ENCODE measurements around the gene APOC1.
"Not testable (repeated sequence)": the region's sequence is repeated elsewhere in the genome, so short reads cannot be mapped to it uniquely, and the experiment has no call there.

The APOC1 gene

DNA sequence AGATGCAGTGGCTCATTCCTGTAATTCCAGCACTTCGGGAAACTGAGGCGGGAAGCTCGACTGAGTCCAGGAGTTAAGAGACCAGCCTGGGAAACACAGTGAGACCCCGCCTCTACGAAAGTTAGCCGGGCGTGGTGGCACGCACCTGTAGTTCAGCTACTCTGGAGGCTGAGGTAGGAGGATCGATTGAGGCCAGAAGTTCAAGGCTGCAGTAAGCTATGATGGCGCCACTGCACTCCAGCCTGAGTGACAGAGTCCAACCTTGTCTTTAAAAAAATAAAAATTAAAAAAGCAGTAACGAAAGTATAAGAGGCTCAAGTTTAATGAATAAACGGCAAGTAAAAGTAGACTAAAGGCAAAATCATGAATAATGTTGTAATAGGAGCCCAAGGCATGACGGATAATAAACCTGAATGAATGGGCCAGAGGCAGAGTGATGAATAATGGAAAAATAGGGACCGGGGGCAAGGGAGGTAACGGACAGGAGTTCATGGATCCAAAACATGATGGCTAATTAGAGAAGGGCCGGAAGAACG lies 24.5 kb upstream of the APOC1 start:
- no peak for DNase-seq (ENCODE audit: low read depth in 2 of 2)

DNA sequence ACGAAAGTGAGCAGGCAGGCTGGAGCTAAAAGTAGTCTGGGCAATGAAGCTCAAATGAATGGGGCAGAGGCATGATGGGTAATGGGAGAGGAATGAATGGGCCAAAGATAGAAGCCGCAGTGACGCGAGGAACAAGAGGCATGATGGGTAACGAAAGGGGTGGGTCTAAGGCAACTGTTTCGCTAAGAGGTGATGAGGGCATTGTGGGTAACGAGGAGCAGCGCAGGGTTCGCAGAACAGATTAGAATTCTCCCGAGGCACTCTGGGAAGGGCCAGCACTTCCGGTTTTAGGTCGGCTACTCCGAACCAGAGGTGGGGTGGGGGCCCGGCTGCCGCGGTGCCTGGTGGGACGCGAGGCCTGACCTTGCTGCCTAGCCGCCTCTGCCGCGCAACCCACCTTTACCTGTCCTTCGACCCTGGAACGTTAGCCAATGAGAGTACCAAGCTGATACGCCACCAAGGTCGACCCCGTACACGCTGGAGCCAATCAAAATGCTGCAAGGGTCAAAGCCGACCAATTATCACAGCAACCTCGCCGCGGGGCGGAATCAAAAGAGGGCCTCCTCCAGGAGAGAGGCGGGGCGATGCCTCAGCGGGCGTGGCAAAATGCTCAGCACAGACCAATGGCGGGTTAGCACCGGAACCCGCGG lies 23.9 kb upstream of the APOC1 start:
- DNase-seq (ENCODE audit: low read depth in 2 of 2): peak in 1 of 2 donors; percentile 100

DNA sequence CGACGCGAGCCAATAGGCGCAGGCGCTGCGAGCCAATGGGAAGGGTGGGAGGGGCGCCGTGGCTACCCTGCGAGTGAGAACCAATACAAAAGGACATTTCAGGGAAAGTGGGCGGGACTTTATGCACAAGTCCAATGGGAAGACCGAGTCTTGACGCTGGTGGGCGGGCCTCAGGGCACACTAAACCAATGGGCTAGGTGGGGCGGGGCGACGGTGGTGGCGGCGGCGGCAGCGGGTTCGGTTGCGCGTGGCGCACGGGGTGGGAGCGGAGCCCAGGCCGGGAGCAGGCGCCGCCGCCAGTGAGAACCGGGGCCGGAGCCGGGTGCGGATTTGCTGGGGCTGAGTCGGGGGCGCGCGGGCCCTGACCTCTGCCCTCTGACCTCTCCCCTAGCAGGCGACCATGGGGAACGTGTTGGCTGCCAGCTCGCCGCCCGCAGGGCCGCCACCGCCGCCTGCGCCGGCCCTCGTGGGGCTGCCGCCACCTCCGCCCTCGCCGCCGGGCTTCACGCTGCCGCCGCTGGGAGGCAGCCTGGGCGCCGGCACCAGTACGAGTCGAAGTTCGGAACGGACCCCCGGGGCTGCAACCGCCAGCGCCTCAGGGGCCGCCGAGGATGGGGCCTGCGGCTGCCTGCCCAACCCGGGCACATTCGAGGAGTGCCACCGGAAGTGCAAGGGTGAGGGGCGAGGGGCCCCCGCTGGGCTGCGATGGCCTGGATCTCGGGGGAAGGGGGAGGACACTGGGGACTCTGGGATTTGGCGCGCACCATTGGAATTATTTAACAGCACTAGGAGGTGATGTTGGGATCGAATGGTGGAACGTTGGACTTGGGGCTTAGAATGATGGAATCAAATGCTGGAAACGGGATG lies 23.2 kb upstream of the APOC1 start, which contains the start of gene TOMM40:
TOMM40 (plus strand) TSS at position 239 of the 867 bp plus-strand sequence; CDS start at position 401, 162 bp downstream.
- peak in 1 of 2 donors; percentile 100 for DNase-seq (ENCODE audit: low read depth in 2 of 2)

DNA sequence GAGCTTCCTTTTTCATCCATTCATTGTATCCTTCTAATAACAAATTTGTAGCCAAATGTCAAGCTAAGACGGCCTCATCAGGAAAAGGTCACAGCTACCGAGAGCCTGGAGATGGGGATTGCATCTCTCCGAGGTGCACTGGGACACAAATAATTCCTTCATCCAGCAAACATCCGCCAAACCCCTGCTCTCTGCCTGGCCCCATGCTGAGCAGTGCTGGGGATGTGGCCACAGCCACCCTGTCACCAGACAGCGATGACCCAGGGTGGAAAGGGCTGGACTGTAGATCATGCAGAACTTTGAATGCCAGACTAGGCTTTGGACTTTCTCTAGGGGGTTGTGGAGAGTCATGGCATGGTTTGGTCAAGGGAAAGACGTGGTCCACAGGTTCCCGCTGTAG lies 21.5 kb upstream of the APOC1 start:
- no peak for DNase-seq (ENCODE audit: low read depth in 2 of 2)

DNA sequence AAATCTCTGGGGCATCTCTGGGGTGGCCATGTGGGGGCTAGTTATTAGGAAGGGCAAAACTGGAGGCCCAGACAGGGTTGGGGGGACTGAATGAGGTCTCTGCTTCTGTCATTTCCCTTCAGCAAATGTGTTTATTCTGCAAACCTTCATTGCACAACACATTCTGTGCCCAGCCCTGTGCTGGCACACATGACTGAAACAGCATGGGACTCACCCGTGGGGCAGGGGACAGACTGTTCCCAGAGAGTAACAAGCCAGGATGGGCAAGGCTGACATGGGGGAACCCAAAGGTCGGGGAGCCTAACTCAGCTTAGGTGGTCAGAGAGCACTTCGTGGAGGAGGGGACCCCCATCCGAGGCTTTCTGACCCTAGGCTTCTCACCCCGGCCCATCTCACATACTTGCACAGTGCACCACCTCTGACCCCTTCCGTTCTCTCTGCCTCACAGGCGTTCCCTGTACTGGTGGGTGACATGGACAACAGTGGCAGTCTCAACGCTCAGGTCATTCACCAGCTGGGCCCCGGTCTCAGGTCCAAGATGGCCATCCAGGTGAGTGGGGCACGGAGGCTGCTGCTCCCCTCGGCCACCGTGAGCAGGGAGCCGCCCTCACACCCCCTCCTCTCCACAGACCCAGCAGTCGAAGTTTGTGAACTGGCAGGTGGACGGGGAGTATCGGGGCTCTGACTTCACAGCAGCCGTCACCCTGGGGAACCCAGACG lies 20.9 kb upstream of the APOC1 start:
- DNase-seq (ENCODE audit: low read depth in 2 of 2): no peak

DNA sequence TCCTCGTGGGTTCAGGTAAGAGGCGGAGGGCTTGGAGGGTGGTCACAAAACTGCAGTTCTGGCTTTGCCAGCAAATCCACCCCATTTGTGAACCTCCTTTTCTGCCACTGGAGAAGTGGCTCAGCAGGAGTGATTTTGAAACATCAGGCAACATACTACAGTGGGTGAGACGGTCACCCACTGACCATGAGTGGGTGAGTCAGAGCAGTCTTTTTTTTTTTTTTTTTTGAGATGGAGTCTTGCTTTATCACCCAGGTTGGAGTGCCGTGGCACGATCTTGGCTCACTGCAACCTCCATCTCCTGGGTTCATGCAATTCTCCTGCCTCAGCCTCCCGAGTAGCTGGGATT lies 20.4 kb upstream of the APOC1 start:
- DNase-seq (ENCODE audit: low read depth in 2 of 2): no peak

DNA sequence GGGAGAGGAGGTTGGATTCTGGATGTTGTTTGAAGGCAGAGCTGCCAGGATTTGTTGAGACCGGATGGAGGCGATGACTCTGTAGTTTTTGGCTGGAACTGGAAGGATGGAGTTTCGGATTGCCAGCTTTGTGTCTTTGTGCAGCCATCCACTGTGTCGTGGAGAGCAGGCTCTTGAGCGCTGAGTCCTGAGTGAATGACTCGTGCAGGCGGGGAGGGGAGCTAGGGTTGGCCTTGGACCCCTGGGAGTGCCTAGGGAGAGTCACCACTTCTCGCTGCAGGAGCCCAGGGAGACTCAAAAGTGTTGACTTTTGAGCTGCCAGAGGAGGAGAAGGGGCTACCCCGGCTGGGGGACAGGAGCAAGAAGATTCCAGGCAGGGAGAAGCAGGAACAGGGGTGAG lies 19.5 kb upstream of the APOC1 start:
- DNase-seq (ENCODE audit: low read depth in 2 of 2): no peak

DNA sequence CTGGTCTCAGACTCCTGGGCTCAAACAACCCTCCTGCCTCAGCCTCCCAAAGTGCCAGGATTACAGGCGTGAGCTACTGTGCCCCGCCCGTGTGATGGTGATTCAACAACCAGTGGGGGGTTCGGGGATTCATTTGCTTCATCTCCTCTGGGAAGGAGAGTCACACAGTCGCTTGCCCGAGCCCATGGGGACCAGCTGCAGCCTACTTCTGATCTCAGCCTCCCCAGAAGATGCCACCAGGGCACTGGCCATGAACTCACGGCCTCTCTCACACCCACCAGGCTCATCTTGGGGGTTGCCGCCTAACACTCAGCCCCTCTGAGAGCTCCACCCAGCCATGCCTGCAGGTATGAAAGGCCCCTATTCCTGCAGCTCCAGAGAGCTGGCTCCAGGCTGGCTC lies 16.6 kb upstream of the APOC1 start:
- DNase-seq (ENCODE audit: low read depth in 2 of 2): no peak

DNA sequence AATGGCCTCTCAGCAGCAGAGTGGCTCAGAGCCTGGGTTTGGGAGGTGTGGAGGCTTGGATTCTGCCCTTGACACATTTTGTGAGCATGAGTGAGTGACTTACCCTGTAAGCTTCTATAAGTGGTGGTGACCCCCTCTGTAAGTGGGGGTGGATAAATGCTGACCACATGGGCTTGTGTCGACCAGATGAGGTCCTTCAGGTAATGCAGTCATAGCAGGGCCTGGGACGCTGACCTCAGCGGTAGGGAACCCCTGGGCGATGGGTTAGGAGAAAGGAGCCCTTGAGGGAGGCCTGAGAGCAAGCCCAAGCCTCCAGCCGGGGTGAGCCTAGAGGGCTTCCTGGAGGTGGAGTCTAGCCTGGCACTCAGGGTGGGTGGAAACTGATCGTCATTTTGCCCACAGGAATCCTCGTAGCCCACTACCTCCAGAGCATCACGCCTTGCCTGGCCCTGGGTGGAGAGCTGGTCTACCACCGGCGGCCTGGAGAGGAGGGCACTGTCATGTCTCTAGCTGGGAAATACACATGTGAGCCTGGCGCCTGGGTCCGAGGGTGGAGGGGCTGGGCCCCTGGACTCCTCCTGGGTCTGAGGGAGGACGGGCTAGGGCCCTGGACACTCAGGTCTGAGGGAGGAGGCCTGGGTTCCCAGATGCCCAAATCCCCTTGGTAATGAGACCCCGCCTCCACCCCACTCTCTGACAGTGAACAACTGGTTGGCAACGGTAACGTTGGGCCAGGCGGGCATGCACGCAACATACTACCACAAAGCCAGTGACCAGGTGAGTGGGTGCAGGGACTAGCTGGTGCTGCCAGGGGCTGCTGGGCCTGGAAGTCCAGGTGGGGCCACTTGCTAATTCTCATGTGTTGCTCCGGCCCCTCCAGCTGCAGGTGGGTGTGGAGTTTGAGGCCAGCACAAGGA lies 13.8 kb upstream of the APOC1 start:
- DNase-seq (ENCODE audit: low read depth in 2 of 2): no peak

DNA sequence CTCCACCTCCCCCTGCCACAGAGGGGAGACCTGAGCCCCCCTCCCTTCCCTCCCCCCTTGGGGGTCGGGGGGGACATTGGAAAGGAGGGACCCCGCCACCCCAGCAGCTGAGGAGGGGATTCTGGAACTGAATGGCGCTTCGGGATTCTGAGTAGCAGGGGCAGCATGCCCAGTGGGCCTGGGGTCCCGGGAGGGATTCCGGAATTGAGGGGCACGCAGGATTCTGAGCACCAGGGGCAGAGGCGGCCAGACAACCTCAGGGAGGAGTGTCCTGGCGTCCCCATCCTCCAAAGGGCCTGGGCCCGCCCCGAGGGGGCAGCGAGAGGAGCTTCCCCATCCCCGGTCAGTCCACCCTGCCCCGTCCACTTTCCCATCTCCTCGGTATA lies 11.2 kb upstream of the APOC1 start:
- DNase-seq (ENCODE audit: low read depth in 2 of 2): no peak

DNA sequence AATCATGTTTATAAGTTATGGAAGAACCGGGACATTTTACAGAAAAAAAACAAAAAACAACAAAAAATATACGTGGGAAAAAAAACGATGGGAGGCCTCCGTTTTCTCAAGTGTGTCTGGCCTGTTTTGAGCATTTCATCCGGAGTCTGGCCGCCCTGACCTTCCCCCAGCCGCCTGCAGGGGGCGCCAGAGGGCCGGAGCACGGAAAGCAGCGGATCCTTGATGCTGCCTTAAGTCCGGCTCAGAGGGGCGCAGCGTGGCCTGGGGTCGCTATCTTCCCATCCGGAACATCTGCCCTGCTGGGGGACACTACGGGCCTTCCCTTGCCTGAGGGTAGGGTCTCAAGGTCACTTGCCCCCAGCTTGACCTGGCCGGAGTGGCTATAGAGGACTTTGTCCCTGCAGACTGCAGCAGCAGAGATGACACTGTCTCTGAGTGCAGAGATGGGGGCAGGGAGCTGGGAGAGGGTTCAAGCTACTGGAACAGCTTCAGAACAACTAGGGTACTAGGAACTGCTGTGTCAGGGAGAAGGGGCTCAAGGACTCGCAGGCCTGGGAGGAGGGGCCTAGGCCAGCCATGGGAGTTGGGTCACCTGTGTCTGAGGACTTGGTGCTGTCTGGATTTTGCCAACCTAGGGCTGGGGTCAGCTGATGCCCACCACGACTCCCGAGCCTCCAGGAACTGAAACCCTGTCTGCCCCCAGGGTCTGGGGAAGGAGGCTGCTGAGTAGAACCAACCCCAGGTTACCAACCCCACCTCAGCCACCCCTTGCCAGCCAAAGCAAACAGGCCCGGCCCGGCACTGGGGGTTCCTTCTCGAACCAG lies 10.6 kb upstream of the APOC1 start:
- DNase-seq (ENCODE audit: low read depth in 2 of 2): peak in 1 of 2 donors; percentile 37

DNA sequence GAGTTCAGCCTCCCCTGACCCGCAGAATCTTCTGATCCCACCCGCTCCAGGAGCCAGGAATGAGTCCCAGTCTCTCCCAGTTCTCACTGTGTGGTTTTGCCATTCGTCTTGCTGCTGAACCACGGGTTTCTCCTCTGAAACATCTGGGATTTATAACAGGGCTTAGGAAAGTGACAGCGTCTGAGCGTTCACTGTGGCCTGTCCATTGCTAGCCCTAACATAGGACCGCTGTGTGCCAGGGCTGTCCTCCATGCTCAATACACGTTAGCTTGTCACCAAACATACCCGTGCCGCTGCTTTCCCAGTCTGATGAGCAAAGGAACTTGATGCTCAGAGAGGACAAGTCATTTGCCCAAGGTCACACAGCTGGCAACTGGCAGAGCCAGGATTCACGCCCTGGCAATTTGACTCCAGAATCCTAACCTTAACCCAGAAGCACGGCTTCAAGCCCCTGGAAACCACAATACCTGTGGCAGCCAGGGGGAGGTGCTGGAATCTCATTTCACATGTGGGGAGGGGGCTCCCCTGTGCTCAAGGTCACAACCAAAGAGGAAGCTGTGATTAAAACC lies 9.9 kb upstream of the APOC1 start:
- no peak for DNase-seq (ENCODE audit: low read depth in 2 of 2)

DNA sequence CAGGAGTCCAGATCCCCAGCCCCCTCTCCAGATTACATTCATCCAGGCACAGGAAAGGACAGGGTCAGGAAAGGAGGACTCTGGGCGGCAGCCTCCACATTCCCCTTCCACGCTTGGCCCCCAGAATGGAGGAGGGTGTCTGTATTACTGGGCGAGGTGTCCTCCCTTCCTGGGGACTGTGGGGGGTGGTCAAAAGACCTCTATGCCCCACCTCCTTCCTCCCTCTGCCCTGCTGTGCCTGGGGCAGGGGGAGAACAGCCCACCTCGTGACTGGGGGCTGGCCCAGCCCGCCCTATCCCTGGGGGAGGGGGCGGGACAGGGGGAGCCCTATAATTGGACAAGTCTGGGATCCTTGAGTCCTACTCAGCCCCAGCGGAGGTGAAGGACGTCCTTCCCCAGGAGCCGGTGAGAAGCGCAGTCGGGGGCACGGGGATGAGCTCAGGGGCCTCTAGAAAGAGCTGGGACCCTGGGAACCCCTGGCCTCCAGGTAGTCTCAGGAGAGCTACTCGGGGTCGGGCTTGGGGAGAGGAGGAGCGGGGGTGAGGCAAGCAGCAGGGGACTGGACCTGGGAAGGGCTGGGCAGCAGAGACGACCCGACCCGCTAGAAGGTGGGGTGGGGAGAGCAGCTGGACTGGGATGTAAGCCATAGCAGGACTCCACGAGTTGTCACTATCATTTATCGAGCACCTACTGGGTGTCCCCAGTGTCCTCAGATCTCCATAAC lies 8.8 kb upstream of the APOC1 start, which contains the start of gene APOE:
APOE (plus strand) TSS at position 360 of the 724 bp plus-strand sequence. CDS start 829 bp downstream, outside the sequence.
- no peak for DNase-seq (ENCODE audit: low read depth in 2 of 2)

DNA sequence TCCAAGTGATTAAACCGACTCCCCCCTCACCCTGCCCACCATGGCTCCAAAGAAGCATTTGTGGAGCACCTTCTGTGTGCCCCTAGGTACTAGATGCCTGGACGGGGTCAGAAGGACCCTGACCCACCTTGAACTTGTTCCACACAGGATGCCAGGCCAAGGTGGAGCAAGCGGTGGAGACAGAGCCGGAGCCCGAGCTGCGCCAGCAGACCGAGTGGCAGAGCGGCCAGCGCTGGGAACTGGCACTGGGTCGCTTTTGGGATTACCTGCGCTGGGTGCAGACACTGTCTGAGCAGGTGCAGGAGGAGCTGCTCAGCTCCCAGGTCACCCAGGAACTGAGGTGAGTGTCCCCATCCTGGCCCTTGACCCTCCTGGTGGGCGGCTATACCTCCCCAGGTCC lies 6.8 kb upstream of the APOC1 start:
- DNase-seq (ENCODE audit: low read depth in 2 of 2): no peak

DNA sequence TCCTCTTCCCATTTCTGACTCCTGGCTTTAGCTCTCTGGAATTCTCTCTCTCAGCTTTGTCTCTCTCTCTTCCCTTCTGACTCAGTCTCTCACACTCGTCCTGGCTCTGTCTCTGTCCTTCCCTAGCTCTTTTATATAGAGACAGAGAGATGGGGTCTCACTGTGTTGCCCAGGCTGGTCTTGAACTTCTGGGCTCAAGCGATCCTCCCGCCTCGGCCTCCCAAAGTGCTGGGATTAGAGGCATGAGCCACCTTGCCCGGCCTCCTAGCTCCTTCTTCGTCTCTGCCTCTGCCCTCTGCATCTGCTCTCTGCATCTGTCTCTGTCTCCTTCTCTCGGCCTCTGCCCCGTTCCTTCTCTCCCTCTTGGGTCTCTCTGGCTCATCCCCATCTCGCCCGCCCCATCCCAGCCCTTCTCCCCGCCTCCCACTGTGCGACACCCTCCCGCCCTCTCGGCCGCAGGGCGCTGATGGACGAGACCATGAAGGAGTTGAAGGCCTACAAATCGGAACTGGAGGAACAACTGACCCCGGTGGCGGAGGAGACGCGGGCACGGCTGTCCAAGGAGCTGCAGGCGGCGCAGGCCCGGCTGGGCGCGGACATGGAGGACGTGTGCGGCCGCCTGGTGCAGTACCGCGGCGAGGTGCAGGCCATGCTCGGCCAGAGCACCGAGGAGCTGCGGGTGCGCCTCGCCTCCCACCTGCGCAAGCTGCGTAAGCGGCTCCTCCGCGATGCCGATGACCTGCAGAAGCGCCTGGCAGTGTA lies 6.2 kb upstream of the APOC1 start:
- DNase-seq (ENCODE audit: low read depth in 2 of 2): no peak

DNA sequence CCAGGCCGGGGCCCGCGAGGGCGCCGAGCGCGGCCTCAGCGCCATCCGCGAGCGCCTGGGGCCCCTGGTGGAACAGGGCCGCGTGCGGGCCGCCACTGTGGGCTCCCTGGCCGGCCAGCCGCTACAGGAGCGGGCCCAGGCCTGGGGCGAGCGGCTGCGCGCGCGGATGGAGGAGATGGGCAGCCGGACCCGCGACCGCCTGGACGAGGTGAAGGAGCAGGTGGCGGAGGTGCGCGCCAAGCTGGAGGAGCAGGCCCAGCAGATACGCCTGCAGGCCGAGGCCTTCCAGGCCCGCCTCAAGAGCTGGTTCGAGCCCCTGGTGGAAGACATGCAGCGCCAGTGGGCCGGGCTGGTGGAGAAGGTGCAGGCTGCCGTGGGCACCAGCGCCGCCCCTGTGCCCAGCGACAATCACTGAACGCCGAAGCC lies 5.6 kb upstream of the APOC1 start:
- no peak for DNase-seq (ENCODE audit: low read depth in 2 of 2)

DNA sequence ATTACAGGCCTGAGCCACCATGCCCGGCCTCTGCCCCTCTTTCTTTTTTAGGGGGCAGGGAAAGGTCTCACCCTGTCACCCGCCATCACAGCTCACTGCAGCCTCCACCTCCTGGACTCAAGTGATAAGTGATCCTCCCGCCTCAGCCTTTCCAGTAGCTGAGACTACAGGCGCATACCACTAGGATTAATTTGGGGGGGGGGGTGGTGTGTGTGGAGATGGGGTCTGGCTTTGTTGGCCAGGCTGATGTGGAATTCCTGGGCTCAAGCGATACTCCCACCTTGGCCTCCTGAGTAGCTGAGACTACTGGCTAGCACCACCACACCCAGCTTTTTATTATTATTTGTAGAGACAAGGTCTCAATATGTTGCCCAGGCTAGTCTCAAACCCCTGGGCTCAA lies 4.6 kb upstream of the APOC1 start:
- DNase-seq (ENCODE audit: low read depth in 2 of 2): no peak

DNA sequence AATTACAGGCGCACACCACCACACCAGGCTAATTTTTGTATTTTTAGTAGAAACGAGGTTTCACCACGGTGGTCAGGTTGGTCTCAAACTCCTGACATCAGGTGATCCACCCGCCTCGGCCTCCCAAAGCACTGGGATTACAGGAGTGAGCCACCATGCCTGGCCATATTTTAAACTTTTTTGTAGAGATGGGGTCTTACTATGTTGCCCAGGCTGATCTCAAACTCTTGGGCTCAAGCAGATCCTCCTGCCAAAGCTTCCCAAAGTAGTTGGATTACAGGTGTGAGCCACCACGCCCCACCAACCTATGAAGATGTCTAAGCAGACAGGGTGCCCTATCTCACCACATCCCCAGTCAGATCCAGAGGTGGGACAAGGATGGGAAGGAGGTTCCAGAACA lies 2.5 kb upstream of the APOC1 start:
- DNase-seq (ENCODE audit: low read depth in 2 of 2): not testable (repeated sequence)

All from stimulated activated CD8-positive, alpha-beta memory T cell treated with anti-CD3 and anti-CD28 coated beads, Interleukin-15, amount 100 ng/mL, for 4 hours (primary cell).